K562 (cell line): ENCODE results near the gene FBXO33. TPM values are rescaled to one million over a fixed set of nuclear protein-coding genes. Genes with fewer than 3 reads are reported as not detected.

ENCODE experiments used
- AFF4 ChIP-seq: sonication (generic); formaldehyde crosslinking; IDR thresholded peaks from 2 replicates; pipeline ENCODE4 v1.8.0; 2023; ENCODE audit warnings: mild to moderate bottlenecking, missing genetic modification reagents
- CBFA2T3 ChIP-seq: fragments of 450-650 bp; IDR thresholded peaks from 2 replicates; pipeline ENCODE4 v1.6.1; 2017
- CLOCK ChIP-seq: fragments of 250-450 bp; sonication (Bioruptor Pico); IDR thresholded peaks from 2 replicates; pipeline ENCODE4 v1.4.0; 2020; ENCODE audit warnings: mild to moderate bottlenecking, moderate library complexity, borderline replicate concordance
- MLX ChIP-seq, 2 experiments: fragments of 450-650 bp in 1 of 2; sonication (generic) in 1 of 2; formaldehyde crosslinking; conservative IDR thresholded peaks; 2 replicates each; pipeline versions ENCODE4 v1.4.0 to v1.8.1; 2020 to 2022; ENCODE audit warnings: mild to moderate bottlenecking in 1 of 2, missing genetic modification reagents in 1 of 2
- NFE2L1 ChIP-seq: fragments of 450-650 bp; IDR thresholded peaks from 2 replicates; pipeline ENCODE4 v1.6.1; 2016; ENCODE audit warnings: missing genetic modification characterization, low read depth, mild to moderate bottlenecking, missing compliant biosample characterization, moderate library complexity, borderline replicate concordance
- NR4A1 ChIP-seq, 2 experiments: fragments of 250-450 bp in 1 of 2; fragments of 450-650 bp in 1 of 2; sonication (Bioruptor Pico) in 1 of 2; IDR thresholded peaks; 2 replicates each; pipeline versions ENCODE4 v1.4.0 to v1.6.1; 2016 to 2020; ENCODE audit warnings: mild to moderate bottlenecking in 2 of 2, missing compliant biosample characterization in 1 of 2, missing genetic modification characterization in 1 of 2, moderate library complexity in 1 of 2
- PRMT5 ChIP-seq: sonication (generic); formaldehyde crosslinking; IDR thresholded peaks from 2 replicates; pipeline ENCODE4 v1.5.0; 2020; ENCODE audit warnings: missing genetic modification reagents
- SREBF2 ChIP-seq: sonication (generic); formaldehyde crosslinking; IDR thresholded peaks from 2 replicates; pipeline ENCODE4 v1.4.0; 2020; ENCODE audit warnings: mild to moderate bottlenecking, missing genetic modification reagents
- ZNF174 ChIP-seq: fragments of 250-450 bp; sonication (Bioruptor Pico); IDR thresholded peaks from 2 replicates; pipeline ENCODE4 v1.4.0; 2020; ENCODE audit warnings: mild to moderate bottlenecking
- polyA plus RNA-seq, 8 experiments: library from polyadenylated mRNA; depleted of rRNA in 4 of 8; stranded (reverse) in 5 of 8; unstranded in 3 of 8; fragments of >200 nt; fragmentation: Nextera tagmentation in 2 of 8; fragmentation: Illumina TruSeq in 1 of 8; extraction: Ambion mirVana in 2 of 8; extraction: Trizol in 1 of 8; gene quantifications; 2 replicates each; pipeline versions ENCODE4 v1.2.1 to v1.2.3, GENCODE V29; 2011 to 2014; ENCODE audit warnings: inconsistent platforms in 1 of 8, missing spikeins in 1 of 8
- total RNA-seq, 7 experiments: library from RNA; depleted of rRNA in 6 of 7; stranded (reverse); fragments of >200 nt in 6 of 7; fragmentation: Illumina TruSeq in 2 of 7; extraction: Trizol in 2 of 7; gene quantifications; 2 replicates each; pipeline versions ENCODE4 v1.2.1 to v1.2.3, GENCODE V29; 2011 to 2021; ENCODE audit warnings: low replicate concordance in 1 of 7

Gene FBXO33
- total and polyA plus RNA-seq, 9 of the 15 experiments (the other 6 are each of a cell fraction or from before 2014, with no cell fraction given) = 1.6 to 7.5 (median 5.0) TPM

- no peak for TF ChIP-seq MLX (CRISPR knock-in tag; conservative IDR thresholded peaks at IDR 0.05)
- no peak for TF ChIP-seq NR4A1 (CRISPR knock-in tag; IDR thresholded peaks at IDR 0.05)
- TF ChIP-seq NR4A1 (tag; IDR thresholded peaks at IDR 0.05) = no peak
- no peak for TF ChIP-seq CBFA2T3
- no peak for TF ChIP-seq NFE2L1 (tag)
- TF ChIP-seq ZNF174 (CRISPR knock-in tag) = no peak
- no peak for TF ChIP-seq SREBF2 (CRISPR knock-in tag)
- TF ChIP-seq PRMT5 = no peak
- no peak for TF ChIP-seq CLOCK (CRISPR knock-in tag)
- TF ChIP-seq AFF4 (CRISPR knock-in tag) = no peak
Observed at GRCh38 chr14:39384177-39384576, 48.1 kb downstream of the FBXO33 start (continued).
